ENCODE data around the gene BCR.

Gene BCR

GRCh38 chr22:23246982-23247766, 66.9 kb downstream of the BCR start:
- no peak for DNase-seq

GRCh38 chr22:23248583-23248982, 68.3 kb downstream of the BCR start:
- DNase-seq, result no peak

GRCh38 chr22:23250056-23250784, 69.9 kb downstream of the BCR start:
- no peak for DNase-seq

GRCh38 chr22:23250785-23251363, 70.6 kb downstream of the BCR start:
- no peak for DNase-seq

GRCh38 chr22:23251445-23252093, 71.3 kb downstream of the BCR start:
- peak; percentile 44 for DNase-seq

- no peak for DNase-seq
These were observed 73.3 kb downstream of the BCR start for GRCh38 chr22:23253475-23254055.

GRCh38 chr22:23255506-23256170, 75.3 kb downstream of the BCR start:
- no peak for DNase-seq

- DNase-seq, result no peak
These were observed 76.0 kb downstream of the BCR start for GRCh38 chr22:23256171-23256932.

- no peak for DNase-seq
These were observed 76.9 kb downstream of the BCR start for GRCh38 chr22:23256986-23257888.

- DNase-seq, result no peak
These were observed 77.8 kb downstream of the BCR start for GRCh38 chr22:23257889-23258825.

- DNase-seq, result no peak
These were observed 78.5 kb downstream of the BCR start for GRCh38 chr22:23258826-23259170.

- no peak for DNase-seq
These were observed 79.8 kb downstream of the BCR start for GRCh38 chr22:23259916-23260644.

GRCh38 chr22:23260645-23261581, 80.6 kb downstream of the BCR start:
- no peak for DNase-seq

- DNase-seq, result no peak
These were observed 81.7 kb downstream of the BCR start for GRCh38 chr22:23261900-23262450.

GRCh38 chr22:23262518-23263332, 82.4 kb downstream of the BCR start:
- DNase-seq, result no peak
